ENCODE data around the gene PSAT1. TPM values are rescaled to one million over a fixed set of nuclear protein-coding genes. Genes with fewer than 3 reads are reported as not detected.

The PSAT1 gene
- total RNA-seq, 1 donor from 2014 or later: 142 TPM

GRCh38 chr9:78320875-78321496 is 24.1 kb downstream of the PSAT1 start:
- TF ChIP-seq CTCF (IDR thresholded peaks at IDR 0.05; ENCODE audit: insufficient read depth, low read length, severe bottlenecking): no peak
- Histone ChIP-seq H3K27me3 (ENCODE audit: control insufficient read depth, insufficient read depth, low read length) (no peaks in the 10 kb centered on the region), H3K4me3 (ENCODE audit: low read depth, low read length) (no peak overlapping the region), H3K36me3 (ENCODE audit: control insufficient read depth, insufficient read depth, low read length) (peaks cover 45% of the 10 kb centered on the region)
- DNase-seq (ENCODE audit: low read depth) (no peak), FAIRE-seq (no peak)

- FAIRE-seq: no peak
- peaks cover 40% of the 10 kb centered on the region for H3K36me3 ChIP-seq (ENCODE audit: control insufficient read depth, insufficient read depth, low read length)
- H3K4me3 ChIP-seq (ENCODE audit: low read depth, low read length): no peak overlapping the region
- DNase-seq (ENCODE audit: low read depth): no peak
- no peak for TF ChIP-seq CTCF (IDR thresholded peaks at IDR 0.05; ENCODE audit: insufficient read depth, low read length, severe bottlenecking)
- H3K27me3 ChIP-seq (ENCODE audit: control insufficient read depth, insufficient read depth, low read length): no peaks in the 10 kb centered on the region
Observed at GRCh38 chr9:78321505-78321904, 24.6 kb downstream of the PSAT1 start.

GRCh38 chr9:78324068-78324650 is 27.2 kb downstream of the PSAT1 start:
- no peak for TF ChIP-seq CTCF (IDR thresholded peaks at IDR 0.05; ENCODE audit: insufficient read depth, low read length, severe bottlenecking)
- no peak for DNase-seq (ENCODE audit: low read depth)
- H3K27me3 ChIP-seq (ENCODE audit: control insufficient read depth, insufficient read depth, low read length): no peaks in the 10 kb centered on the region
- H3K36me3 ChIP-seq (ENCODE audit: control insufficient read depth, insufficient read depth, low read length): peaks cover 36% of the 10 kb centered on the region
- H3K4me3 ChIP-seq (ENCODE audit: low read depth, low read length): no peak overlapping the region
- peak; percentile 13 for FAIRE-seq

GRCh38 chr9:78324682-78325081 is 27.8 kb downstream of the PSAT1 start:
- FAIRE-seq: no peak

GRCh38 chr9:78325343-78325742 is 28.4 kb downstream of the PSAT1 start:
- FAIRE-seq (no peak), DNase-seq (ENCODE audit: low read depth) (no peak)
- Histone ChIP-seq H3K36me3 (ENCODE audit: control insufficient read depth, insufficient read depth, low read length) (peaks cover 30% of the 10 kb centered on the region), H3K4me3 (ENCODE audit: low read depth, low read length) (no peak overlapping the region), H3K27me3 (ENCODE audit: control insufficient read depth, insufficient read depth, low read length) (no peaks in the 10 kb centered on the region)
- no peak for TF ChIP-seq CTCF (IDR thresholded peaks at IDR 0.05; ENCODE audit: insufficient read depth, low read length, severe bottlenecking)

More at GRCh38 chr9:78324682-78325081, 27.8 kb downstream of the PSAT1 start:
- no peak overlapping the region for H3K4me3 ChIP-seq (ENCODE audit: low read depth, low read length)
- DNase-seq (ENCODE audit: low read depth): no peak
- TF ChIP-seq CTCF (IDR thresholded peaks at IDR 0.05; ENCODE audit: insufficient read depth, low read length, severe bottlenecking): no peak
- H3K27me3 ChIP-seq (ENCODE audit: control insufficient read depth, insufficient read depth, low read length): no peaks in the 10 kb centered on the region
- peaks cover 33% of the 10 kb centered on the region for H3K36me3 ChIP-seq (ENCODE audit: control insufficient read depth, insufficient read depth, low read length)
